H1 (cell line): ENCODE data around the gene DARS1. TPM values are rescaled to one million over a fixed set of nuclear protein-coding genes. Genes with fewer than 3 reads are reported as not detected.

ENCODE experiments used
- POU5F1 ChIP-seq: IDR thresholded peaks from 2 replicates; pipeline ENCODE4 v1.6.1; 2011; ENCODE audit warnings: low read depth, mild to moderate bottlenecking, low read length, moderate library complexity
- SIX5 ChIP-seq: IDR thresholded peaks from 2 replicates; pipeline ENCODE4 v1.6.1; 2011; ENCODE audit warnings: mild to moderate bottlenecking, low read depth, low read length
- polyA plus RNA-seq, 7 experiments: library from polyadenylated mRNA; depleted of rRNA in 3 of 7; stranded (reverse) in 5 of 7; unstranded in 2 of 7; fragments of >200 nt in 5 of 7; fragments of 200-250 nt in 2 of 7; gene quantifications; 1 replicate in 5 of 7; 2 replicates in 1 of 7; 4 replicates in 1 of 7; pipeline versions ENCODE4 v1.2.1 to v1.2.3, GENCODE V29; 2011 to 2013; ENCODE audit warnings: missing spikeins in 2 of 7, mixed read lengths in 2 of 7
- total RNA-seq: library from RNA; stranded (reverse); fragmentation: NEBNext Ultra II Directional; extraction: Animal tissue kit (Norgen Biotek cat#: 25700); gene quantifications from 2 replicates; pipeline ENCODE4 v1.2.1, GENCODE V29; 2021
- TF ChIP-seq, protein P1 (sequence below): IDR thresholded peaks from 2 replicates; pipeline ENCODE4 v1.6.1; 2011; ENCODE audit warnings: low read depth, mild to moderate bottlenecking, low read length; ENCODE audit not compliant: insufficient read depth

The DARS1 gene
- total and polyA plus RNA-seq, 2 of the 8 experiments (the other 6 are each of a cell fraction or from before 2014, with no cell fraction given), result 61.7 to 85.9 TPM

DNA sequence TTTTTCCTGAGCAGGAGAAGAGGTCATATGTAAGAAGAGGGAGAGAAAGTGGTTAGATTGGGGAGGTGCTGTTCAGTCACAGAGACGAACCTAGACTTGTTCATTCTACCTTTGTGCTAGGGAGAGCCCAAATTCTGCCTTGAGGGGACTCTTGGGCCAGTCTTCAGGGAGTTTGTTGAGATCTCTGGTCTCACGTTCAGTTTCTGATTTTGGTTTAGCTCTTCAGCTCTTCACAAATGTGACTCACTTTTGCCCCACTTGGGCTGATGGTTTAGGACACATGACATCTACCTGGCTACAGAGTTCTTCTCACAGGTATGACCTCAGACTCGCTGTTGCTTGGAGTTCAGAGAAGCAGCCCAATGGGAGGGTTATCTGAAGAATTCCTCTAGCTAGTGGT lies 49.2 kb upstream of the DARS1 start (continued):
- TF ChIP-seq POU5F1 (no peak), SIX5 (no peak)
- TF ChIP-seq, protein P1, sequence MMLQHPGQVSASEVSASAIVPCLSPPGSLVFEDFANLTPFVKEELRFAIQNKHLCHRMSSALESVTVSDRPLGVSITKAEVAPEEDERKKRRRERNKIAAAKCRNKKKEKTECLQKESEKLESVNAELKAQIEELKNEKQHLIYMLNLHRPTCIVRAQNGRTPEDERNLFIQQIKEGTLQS, result no peak
